Adipocyte (in vitro differentiated cells): Measurements from ENCODE around the gene LMAN1L.

Source experiments
- DNase-seq: peaks from one replicate; pipeline ENCODE4 v3.0.0-alpha.2; 2015; ENCODE audit warnings: low read depth
- H3K27me3 ChIP-seq: replicated peaks from 2 replicates; pipeline ENCODE4 v1.7.0; 2013; ENCODE audit warnings: mild to moderate bottlenecking, low read length, moderate library complexity; ENCODE audit not compliant: control insufficient read depth, insufficient read depth
- H3K36me3 ChIP-seq: 2 replicates; pipeline ENCODE4 v1.7.0; 2013; ENCODE audit warnings: low read length, mild to moderate bottlenecking, moderate library complexity; ENCODE audit not compliant: control insufficient read depth, insufficient read depth, severe bottlenecking
- H3K4me1 ChIP-seq: 2 replicates; pipeline ENCODE4 v1.7.0; 2013; ENCODE audit warnings: mild to moderate bottlenecking, low read length, moderate library complexity; ENCODE audit not compliant: control insufficient read depth, insufficient read depth
- H3K4me3 ChIP-seq: 2 replicates; pipeline ENCODE4 v1.7.0; 2013; ENCODE audit warnings: mild to moderate bottlenecking, low read length, moderate library complexity
- H3K9ac ChIP-seq: 2 replicates; pipeline ENCODE4 v1.7.0; 2013; ENCODE audit warnings: mild to moderate bottlenecking, low read length, moderate library complexity
- H3K9me3 ChIP-seq: 2 replicates; pipeline ENCODE4 v1.7.0; 2013; ENCODE audit warnings: mild to moderate bottlenecking, low read length, moderate library complexity; ENCODE audit not compliant: control insufficient read depth

Gene LMAN1L

DNA sequence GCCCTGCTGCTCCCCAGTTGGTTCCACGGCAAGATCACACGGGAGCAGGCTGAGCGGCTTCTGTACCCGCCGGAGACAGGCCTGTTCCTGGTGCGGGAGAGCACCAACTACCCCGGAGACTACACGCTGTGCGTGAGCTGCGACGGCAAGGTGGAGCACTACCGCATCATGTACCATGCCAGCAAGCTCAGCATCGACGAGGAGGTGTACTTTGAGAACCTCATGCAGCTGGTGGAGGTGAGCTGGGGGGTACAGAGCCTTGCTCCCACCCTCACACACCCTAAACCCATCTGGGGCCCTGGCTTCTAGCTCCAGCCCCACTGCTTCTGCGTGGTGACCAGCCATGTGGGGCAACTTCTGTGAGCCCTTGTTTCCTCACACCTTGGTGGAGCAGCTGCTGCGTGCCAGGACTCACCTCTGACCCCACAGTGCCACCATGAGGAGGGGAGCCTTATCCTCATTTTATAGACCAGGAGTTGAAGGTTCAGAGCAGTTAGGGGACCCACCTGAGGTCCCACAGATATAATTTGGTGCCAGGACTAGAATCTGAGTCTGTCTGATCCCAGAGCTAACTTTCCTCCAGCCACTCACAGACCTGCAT lies 13.3 kb upstream of the LMAN1L start:
- Histone ChIP-seq H3K4me3 (no peak overlapping the region), H3K27me3 (no peaks in the 10 kb centered on the region), H3K36me3 (peaks cover 55% of the 10 kb centered on the region), H3K9ac (no peak overlapping the region), H3K4me1 (peaks cover 12% of the 10 kb centered on the region), H3K9me3 (no peaks in the 10 kb centered on the region)
- no peak for DNase-seq

GRCh38 chr15:74799856-74800558 lies 12.6 kb upstream of the LMAN1L start:
- H3K4me1 ChIP-seq, result peaks cover 12% of the 10 kb centered on the region
- H3K36me3 ChIP-seq, result peaks cover 56% of the 10 kb centered on the region
- H3K9ac ChIP-seq, result no peak overlapping the region
- H3K4me3 ChIP-seq, result no peak overlapping the region
- H3K27me3 ChIP-seq, result no peaks in the 10 kb centered on the region
- peak; percentile 71 for DNase-seq
- no peaks in the 10 kb centered on the region for H3K9me3 ChIP-seq

GRCh38 chr15:74800559-74801094 lies 12.0 kb upstream of the LMAN1L start:
- H3K4me3 ChIP-seq, result no peak overlapping the region
- H3K9me3 ChIP-seq, result no peaks in the 10 kb centered on the region
- H3K27me3 ChIP-seq, result no peaks in the 10 kb centered on the region
- H3K9ac ChIP-seq, result no peak overlapping the region
- peaks cover 12% of the 10 kb centered on the region for H3K4me1 ChIP-seq
- no peak for DNase-seq
- H3K36me3 ChIP-seq, result peaks cover 56% of the 10 kb centered on the region

DNA sequence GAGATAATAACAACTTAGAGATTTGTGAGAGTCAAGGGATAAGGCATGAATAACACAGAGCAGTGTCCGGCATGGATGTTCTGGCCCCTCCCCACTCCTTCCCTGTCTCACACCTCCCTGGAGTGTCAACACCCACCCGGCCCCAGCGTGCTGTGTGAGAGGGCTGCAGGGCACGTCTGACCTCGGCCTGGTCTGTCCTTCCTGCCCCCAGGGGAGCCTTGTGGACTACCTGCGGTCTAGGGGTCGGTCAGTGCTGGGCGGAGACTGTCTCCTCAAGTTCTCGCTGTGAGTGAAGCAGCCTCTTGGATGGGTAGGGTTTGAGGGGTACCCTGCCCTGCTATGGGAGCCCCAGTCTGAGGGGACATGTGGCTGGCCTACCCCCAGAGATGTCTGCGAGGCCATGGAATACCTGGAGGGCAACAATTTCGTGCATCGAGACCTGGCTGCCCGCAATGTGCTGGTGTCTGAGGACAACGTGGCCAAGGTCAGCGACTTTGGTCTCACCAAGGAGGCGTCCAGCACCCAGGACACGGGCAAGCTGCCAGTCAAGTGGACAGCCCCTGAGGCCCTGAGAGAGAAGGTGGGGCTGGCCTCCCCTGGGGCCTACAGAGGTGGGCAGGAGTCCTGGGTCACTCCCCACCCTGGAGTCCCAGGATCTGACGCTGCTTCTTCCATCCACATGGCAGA lies 11.2 kb upstream of the LMAN1L start:
- Histone ChIP-seq H3K9ac (no peak overlapping the region), H3K9me3 (no peaks in the 10 kb centered on the region), H3K36me3 (peaks cover 56% of the 10 kb centered on the region), H3K4me3 (no peak overlapping the region), H3K27me3 (no peaks in the 10 kb centered on the region), H3K4me1 (peaks cover 8% of the 10 kb centered on the region)
- no peak for DNase-seq

DNA sequence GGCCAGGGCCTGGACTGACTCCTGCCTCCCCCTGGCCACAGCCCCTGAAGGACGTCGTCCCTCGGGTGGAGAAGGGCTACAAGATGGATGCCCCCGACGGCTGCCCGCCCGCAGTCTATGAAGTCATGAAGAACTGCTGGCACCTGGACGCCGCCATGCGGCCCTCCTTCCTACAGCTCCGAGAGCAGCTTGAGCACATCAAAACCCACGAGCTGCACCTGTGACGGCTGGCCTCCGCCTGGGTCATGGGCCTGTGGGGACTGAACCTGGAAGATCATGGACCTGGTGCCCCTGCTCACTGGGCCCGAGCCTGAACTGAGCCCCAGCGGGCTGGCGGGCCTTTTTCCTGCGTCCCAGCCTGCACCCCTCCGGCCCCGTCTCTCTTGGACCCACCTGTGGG lies 10.3 kb upstream of the LMAN1L start:
- Histone ChIP-seq H3K36me3 (peaks cover 56% of the 10 kb centered on the region), H3K9ac (no peak overlapping the region), H3K9me3 (no peaks in the 10 kb centered on the region), H3K4me1 (peaks cover 6% of the 10 kb centered on the region), H3K27me3 (no peaks in the 10 kb centered on the region), H3K4me3 (no peak overlapping the region)
- no peak for DNase-seq

DNA sequence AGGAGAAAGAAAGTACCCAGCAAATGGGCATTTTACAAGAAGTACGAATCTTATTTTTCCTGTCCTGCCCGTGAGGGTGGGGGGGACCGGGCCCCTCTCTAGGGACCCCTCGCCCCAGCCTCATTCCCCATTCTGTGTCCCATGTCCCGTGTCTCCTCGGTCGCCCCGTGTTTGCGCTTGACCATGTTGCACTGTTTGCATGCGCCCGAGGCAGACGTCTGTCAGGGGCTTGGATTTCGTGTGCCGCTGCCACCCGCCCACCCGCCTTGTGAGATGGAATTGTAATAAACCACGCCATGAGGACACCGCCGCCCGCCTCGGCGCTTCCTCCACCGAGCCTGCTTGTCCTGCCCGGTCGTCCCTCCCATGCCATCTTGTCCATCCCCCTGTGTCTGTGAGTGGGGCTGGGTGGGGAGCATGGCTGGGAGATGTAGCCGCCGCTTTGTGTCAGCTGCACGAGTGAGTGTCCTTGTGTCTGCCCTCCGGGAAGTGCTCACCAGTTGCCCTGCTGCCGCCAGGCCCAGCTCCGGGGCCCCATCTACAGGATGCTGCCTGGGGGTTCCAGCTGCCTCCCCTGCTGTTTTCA lies 9.7 kb upstream of the LMAN1L start:
- Histone ChIP-seq H3K4me3 (no peak overlapping the region), H3K9ac (no peak overlapping the region), H3K4me1 (peaks cover 6% of the 10 kb centered on the region), H3K27me3 (no peaks in the 10 kb centered on the region), H3K9me3 (no peaks in the 10 kb centered on the region), H3K36me3 (peaks cover 56% of the 10 kb centered on the region)
- no peak for DNase-seq

DNA sequence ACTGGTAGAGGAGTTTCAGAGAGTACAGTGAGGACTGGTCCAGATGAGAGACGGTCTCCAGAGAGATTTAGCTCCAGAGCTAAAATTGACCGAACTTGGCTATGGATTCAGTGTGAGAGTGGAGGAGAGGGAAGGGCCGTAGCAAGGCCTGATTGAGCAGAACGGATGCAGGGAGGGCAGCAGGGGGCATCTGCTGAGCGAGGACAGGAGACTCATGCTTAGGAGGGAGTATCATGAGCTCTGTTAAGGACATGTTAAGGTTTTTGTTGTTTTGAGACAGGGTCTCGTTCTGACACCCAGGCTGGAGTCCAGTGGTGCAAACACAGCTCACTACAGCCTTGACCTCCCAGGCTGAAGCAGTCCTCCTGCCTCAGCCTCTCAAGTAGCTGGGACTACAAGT lies 7.7 kb upstream of the LMAN1L start:
- DNase-seq, result no peak
- Histone ChIP-seq H3K36me3 (peaks cover 43% of the 10 kb centered on the region), H3K9me3 (no peaks in the 10 kb centered on the region), H3K27me3 (no peaks in the 10 kb centered on the region), H3K9ac (no peak overlapping the region), H3K4me3 (no peak overlapping the region), H3K4me1 (peaks cover 6% of the 10 kb centered on the region)

- DNase-seq, result no peak
- peaks cover 22% of the 10 kb centered on the region for H3K36me3 ChIP-seq
- no peaks in the 10 kb centered on the region for H3K9me3 ChIP-seq
- no peak overlapping the region for H3K9ac ChIP-seq
- no peak overlapping the region for H3K4me3 ChIP-seq
- H3K27me3 ChIP-seq, result no peaks in the 10 kb centered on the region
- H3K4me1 ChIP-seq, result peaks cover 4% of the 10 kb centered on the region
Measured at GRCh38 chr15:74807282-74807681, 5.4 kb upstream of the LMAN1L start.

DNA sequence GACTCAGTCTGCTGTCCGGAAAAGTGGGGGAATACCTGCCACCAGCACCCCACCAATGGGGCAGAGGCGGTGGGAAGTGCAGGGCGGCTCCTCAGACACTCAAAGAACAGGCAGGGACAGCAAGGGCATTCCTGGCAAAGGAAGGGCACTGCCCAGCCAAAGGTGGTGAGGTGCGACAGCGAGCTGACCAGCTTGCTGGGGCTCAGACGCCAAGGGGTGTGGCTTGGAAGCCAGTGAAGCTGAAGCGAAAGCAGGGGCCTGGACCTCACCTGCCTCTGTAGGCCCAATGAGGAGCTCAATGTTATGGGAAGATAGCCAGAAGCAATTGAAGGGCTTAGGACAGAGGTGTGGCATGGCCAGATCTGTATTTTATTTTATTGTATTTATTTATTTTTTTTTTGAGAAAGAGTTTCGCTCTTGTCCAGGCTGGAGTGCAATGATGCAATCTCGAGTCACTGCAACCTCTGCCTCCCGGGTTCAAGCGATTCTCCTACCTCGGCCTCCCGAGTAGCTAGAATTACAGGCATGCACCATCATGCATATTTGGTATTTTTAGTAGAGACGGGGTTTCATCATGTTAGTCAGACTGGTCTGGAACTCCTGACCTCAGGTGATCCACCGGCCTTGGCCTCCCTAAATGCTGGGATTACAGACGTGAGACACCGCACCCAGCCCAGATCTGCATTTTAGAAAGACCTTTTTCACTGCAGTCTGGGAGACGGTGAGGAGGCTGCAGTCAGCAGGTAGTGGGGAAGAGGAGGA lies 4.4 kb upstream of the LMAN1L start:
- peaks cover 4% of the 10 kb centered on the region for H3K4me1 ChIP-seq
- DNase-seq, result no peak
- H3K9me3 ChIP-seq, result no peaks in the 10 kb centered on the region
- H3K4me3 ChIP-seq, result no peak overlapping the region
- H3K9ac ChIP-seq, result no peak overlapping the region
- no peaks in the 10 kb centered on the region for H3K27me3 ChIP-seq
- peaks cover 12% of the 10 kb centered on the region for H3K36me3 ChIP-seq

DNA sequence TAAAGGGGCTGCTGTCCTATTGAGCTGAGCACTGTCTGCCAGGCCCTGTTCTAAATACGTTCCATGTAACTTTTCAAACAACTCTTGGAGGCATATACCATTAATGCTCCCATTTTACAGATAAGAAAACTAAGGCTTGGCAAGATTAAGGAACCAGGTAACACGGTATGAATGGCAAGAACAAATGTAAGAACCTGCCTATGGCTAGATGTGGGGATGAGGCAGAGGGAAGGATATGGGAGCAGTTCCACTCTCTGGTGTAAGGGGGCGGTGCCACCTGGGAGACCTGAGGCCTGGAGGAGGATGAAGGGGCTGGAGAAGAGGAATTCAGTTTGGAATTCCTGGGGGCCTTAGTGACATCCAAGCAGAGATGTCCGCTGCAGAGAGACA lies 3.8 kb upstream of the LMAN1L start:
- Histone ChIP-seq H3K36me3 (peaks cover 6% of the 10 kb centered on the region), H3K4me3 (no peak overlapping the region), H3K9ac (no peak overlapping the region), H3K9me3 (no peaks in the 10 kb centered on the region), H3K4me1 (peaks cover 4% of the 10 kb centered on the region), H3K27me3 (no peaks in the 10 kb centered on the region)
- DNase-seq, result no peak
